Muscle layer of duodenum (tissue), 2 donors: ENCODE results near the gene FEV.
A peak's percentile ranks its signal among the peaks of the same experiment; 100 is the strongest.

Experiments used
- H3K27ac ChIP-seq: one replicate; pipeline ENCODE4 v1.7.0; 2013; ENCODE audit warnings: mild to moderate bottlenecking, low read length
- H3K27me3 ChIP-seq: one replicate; pipeline ENCODE4 v1.7.0; 2013; ENCODE audit warnings: low read depth, mild to moderate bottlenecking, control low read depth, low read length
- H3K36me3 ChIP-seq, 2 donors: one replicate each; pipeline ENCODE4 v1.7.0; 2013; ENCODE audit warnings: low read length in 2 of 2, control low read depth in 1 of 2, mild to moderate bottlenecking in 1 of 2; ENCODE audit not compliant: insufficient read depth in 2 of 2, control insufficient read depth in 1 of 2
- H3K4me1 ChIP-seq, 2 donors: one replicate each; pipeline ENCODE4 v1.7.0; 2013; ENCODE audit warnings: low read length in 2 of 2, mild to moderate bottlenecking in 2 of 2, control low read depth in 1 of 2, moderate library complexity in 1 of 2; ENCODE audit not compliant: insufficient read depth in 2 of 2, control insufficient read depth in 1 of 2
- H3K4me3 ChIP-seq, 2 donors: one replicate each; pipeline ENCODE4 v1.7.0; 2013; ENCODE audit warnings: low read length in 2 of 2, low read depth in 1 of 2, mild to moderate bottlenecking in 1 of 2
- H3K9me3 ChIP-seq, 2 donors: one replicate each; pipeline ENCODE4 v1.7.0; 2013; ENCODE audit warnings: low read length in 2 of 2, control low read depth in 1 of 2, mild to moderate bottlenecking in 1 of 2; ENCODE audit not compliant: control insufficient read depth in 1 of 2
- donor health status: healthy.

FEV gene

DNA sequence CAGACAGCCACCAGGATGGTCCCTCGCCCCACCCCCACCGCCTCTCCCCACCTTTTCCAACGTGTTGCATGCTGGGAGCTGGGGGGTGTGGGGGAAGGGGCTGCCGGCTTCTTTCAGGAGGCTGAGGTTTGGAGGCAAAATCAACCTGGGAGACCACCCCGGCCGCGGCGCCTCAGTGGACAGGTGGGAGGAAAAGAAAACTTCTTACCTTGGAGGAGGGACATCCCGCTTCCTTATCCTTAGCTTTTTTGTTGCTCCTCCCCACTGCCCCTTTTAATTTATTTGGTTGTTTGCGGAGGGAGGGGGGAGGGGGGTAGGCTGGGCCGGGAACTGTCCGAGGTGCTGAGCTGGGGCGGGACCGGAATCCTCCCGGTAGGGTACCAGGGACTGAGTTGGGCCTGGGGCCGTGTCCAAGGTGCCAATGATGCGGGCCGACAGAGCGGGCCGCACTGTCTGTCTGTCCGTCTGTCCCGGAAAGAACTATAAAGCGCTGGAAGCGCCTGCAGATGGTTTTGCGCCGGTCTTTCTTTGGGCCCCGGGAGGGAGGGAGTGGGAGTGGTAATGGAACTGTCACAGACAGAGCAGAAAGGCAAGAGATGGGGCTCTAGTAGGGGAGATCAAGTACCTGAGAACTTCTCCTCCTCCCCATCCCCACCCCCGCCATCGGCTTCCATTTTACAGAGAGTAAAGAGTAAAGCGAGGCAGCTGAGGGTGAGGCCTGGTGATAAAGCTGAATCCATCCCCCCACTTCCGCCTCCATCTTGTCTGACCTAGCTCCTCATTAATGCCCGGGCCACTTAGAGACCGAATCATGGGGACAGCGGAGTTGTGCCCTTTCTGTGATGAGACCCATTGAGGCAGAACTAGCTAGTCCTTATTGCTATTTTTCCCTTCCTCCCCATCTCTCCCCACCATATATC, 23.1 kb downstream of the FEV start:
- Histone ChIP-seq H3K27ac (no peak overlapping the region), H3K27me3 (peaks cover 53% of the 10 kb centered on the region), H3K4me3 (no peak overlapping the region)

DNA sequence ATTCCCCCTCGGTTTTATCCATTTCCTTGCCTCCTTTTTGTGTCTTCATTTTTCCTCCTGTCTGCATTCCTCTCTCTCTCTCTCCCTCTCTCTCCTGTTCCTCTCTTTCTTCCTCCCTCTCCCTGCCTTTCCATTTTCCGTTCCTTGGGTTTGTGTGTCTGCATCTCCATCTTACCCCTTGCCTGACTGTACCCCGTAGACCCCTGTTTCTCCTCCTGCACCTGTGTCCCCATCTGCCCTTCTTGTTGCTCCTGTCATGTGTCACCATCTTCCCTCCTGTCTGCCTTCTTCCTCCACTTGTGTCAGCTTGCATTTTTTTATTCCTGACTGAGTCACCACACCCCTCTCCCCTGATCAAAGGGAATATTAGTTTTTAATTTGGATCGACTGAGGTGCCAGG, 23.8 kb downstream of the FEV start:
- H3K36me3 ChIP-seq = no peaks in the 10 kb centered on the region
- H3K9me3 ChIP-seq = peaks cover 0 to 3% of the 10 kb centered on the region in 2 donors
- peaks cover 0 to 34% of the 10 kb centered on the region in 2 donors for H3K4me1 ChIP-seq
- H3K4me3 ChIP-seq = no peak overlapping the region
- peaks cover 53% of the 10 kb centered on the region for H3K27me3 ChIP-seq
- H3K27ac ChIP-seq = no peak overlapping the region

More for the DNA sequence above, 23.1 kb downstream of the FEV start:
- Histone ChIP-seq H3K36me3 (no peaks in the 10 kb centered on the region), H3K4me1 (peaks cover 0 to 34% of the 10 kb centered on the region in 2 donors), H3K9me3 (peaks cover 0 to 3% of the 10 kb centered on the region in 2 donors)

DNA sequence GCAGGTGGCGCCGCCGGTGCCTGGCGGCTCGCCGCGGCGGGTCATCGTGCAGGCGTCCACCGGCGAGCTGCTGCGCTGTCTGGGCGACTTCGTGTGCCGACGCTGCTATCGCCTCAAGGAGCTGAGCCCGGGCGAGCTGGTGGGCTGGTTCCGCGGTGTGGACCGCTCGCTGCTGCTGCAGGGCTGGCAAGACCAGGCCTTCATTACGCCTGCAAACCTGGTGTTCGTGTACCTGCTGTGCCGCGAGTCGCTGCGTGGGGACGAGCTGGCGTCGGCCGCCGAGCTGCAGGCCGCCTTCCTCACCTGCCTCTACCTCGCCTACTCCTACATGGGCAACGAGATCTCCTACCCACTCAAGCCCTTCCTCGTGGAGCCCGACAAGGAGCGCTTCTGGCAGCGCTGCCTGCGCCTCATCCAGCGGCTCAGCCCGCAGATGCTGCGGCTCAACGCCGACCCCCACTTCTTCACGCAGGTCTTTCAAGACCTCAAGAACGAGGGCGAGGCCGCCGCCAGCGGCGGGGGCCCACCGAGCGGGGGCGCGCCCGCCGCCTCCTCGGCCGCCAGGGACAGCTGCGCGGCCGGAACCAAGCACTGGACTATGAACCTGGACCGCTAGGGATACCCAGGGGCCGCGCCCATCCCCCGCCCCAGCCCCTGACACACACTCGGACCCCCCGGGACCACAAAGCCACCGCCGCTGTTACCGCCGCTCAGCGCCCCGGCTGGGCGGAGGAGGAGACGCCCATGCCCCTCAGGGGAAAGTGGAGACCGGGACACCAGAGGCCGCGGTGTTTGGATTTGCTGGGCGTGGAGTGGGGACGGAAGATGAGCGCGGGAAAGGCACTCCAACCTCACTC, 24.4 kb downstream of the FEV start:
- Histone ChIP-seq H3K27ac (no peak overlapping the region), H3K9me3 (peaks cover 0 to 3% of the 10 kb centered on the region in 2 donors), H3K4me3 (no peak overlapping the region), H3K4me1 (peaks cover 0 to 34% of the 10 kb centered on the region in 2 donors), H3K36me3 (no peaks in the 10 kb centered on the region), H3K27me3 (peaks cover 53% of the 10 kb centered on the region)

DNA sequence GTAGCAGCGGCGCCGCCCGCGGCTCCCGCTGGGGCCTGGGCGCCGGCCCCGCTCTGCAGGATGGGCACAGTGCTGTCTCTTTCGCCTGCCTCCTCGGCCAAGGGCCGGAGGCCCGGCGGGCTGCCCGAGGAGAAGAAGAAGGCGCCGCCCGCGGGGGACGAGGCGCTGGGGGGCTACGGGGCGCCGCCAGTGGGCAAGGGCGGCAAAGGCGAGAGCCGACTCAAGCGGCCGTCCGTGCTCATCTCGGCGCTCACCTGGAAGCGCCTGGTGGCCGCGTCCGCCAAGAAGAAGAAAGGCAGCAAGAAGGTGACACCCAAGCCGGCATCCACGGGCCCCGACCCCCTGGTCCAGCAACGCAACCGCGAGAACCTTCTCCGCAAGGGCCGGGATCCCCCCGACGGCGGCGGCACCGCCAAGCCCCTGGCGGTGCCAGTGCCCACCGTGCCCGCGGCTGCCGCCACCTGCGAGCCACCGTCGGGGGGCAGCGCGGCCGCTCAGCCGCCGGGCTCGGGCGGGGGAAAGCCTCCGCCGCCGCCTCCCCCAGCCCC, 25.1 kb downstream of the FEV start:
- peaks cover 0 to 3% of the 10 kb centered on the region in 2 donors for H3K9me3 ChIP-seq
- peaks cover 0 to 34% of the 10 kb centered on the region in 2 donors for H3K4me1 ChIP-seq
- H3K27ac ChIP-seq = no peak overlapping the region
- no peaks in the 10 kb centered on the region for H3K36me3 ChIP-seq
- peaks cover 55% of the 10 kb centered on the region for H3K27me3 ChIP-seq
- H3K4me3 ChIP-seq = peak overlapping the region in 1 of 2 donors; percentile 44

DNA sequence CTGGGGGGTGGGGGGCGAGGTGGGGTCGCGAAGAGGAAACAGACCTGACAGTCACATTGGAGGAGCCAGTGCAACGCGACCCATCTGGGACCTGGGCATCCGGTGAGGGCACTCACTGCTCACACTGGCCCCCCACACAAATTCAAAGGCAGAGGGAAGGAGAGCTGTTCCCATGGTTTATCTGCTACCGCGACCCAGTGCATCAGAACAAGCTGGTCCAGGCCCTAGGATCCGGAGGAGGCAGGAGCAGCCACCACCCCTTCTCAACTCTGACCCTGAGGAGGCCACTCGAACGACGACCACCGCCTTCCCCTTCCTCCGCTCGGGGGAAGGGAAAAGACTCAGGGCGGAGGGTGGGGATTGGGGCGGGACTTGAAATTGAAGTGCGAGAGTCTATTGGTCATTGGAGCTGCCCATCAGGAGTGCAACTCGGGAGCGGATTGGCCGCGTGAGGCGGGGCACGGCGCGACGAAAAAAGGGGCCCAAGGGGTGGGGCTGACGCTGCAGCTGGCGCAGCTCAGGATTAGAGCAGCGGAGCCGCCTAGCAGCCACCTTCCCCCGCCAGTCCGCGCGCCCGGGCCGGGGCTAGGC, 25.7 kb downstream of the FEV start, which contains the start of gene CDK5R2:
Gene CDK5R2, plus strand, starts transcription at position 526 of the 591 bp plus-strand sequence. CDS start 155 bp downstream, outside the sequence.
- Histone ChIP-seq H3K9me3 (peaks cover 0 to 3% of the 10 kb centered on the region in 2 donors), H3K36me3 (no peaks in the 10 kb centered on the region), H3K27ac (no peak within 1 kb of the TSS), H3K4me1 (peaks cover 0 to 34% of the 10 kb centered on the region in 2 donors), H3K27me3 (peaks cover 56% of the 10 kb centered on the region), H3K4me3 (peak within 1 kb of the TSS; percentile 16 to 44)

DNA sequence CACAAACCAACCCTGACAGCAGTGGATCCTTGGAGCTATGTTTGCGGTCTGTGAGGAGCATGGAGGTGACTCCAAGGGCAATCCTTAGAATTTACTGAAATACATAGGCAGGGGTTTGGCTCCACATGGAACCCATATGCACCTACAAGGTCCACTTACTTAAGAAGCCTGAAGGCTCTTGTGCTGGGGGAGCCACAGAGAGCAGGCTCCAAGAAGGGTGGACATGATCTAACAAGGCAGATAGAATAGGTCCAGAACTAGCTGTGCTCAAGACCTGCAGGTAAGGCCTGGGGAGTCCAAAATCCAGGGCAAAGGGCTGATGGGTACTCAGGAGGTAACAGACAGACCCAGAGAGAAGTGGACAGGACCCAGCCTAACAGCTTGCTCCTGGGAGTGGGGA, 26.7 kb downstream of the FEV start:
- peaks cover 47% of the 10 kb centered on the region for H3K27me3 ChIP-seq
- no peak overlapping the region for H3K27ac ChIP-seq
- peaks cover 0 to 33% of the 10 kb centered on the region in 2 donors for H3K4me1 ChIP-seq
- no peak overlapping the region for H3K4me3 ChIP-seq
- H3K9me3 ChIP-seq = peaks cover 0 to 3% of the 10 kb centered on the region in 2 donors
- H3K36me3 ChIP-seq = no peaks in the 10 kb centered on the region

DNA sequence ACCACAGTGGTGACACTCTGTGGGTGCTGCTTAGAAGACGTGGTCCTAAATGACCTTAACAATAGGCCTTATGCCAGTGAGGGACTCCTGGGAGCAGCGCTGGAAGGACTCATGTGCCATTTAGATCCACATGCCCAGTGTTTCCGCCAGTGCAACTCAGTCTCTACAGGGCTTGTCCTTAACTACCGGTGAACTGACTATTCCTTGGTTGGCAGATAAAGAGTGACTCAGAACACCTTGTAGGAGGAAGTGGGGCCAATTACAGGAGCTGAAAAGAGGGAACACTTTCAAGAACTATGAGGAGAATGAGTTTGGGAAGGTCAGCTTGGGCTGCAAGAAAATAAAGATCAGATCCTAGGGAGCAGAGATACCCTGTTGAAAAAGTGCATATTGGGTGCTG, 27.3 kb downstream of the FEV start:
- Histone ChIP-seq H3K36me3 (no peaks in the 10 kb centered on the region), H3K27ac (no peak overlapping the region), H3K9me3 (no peaks in the 10 kb centered on the region), H3K27me3 (peaks cover 41% of the 10 kb centered on the region), H3K4me3 (no peak overlapping the region), H3K4me1 (peaks cover 0 to 27% of the 10 kb centered on the region in 2 donors)

DNA sequence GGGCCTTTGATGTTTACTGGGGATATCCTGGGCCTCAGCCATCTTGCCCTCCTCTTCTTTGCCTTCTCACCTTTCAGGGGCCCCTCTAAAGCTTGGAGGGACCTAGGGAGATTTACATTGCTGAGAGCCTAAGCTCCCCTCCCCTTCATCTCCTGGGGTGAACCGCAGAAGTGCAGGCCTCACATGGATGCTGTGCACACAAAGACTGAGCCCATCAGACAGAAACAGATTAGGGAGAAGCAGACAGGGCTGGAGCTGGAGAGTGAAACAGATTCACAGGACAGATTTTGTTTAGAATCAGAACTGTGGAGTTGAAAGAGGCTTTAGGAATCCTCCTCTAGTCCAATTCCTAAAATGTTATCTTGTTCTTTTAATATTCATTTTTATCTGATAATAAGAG, 28.9 kb downstream of the FEV start:
- H3K4me1 ChIP-seq = peaks cover 0 to 17% of the 10 kb centered on the region in 2 donors
- H3K9me3 ChIP-seq = no peaks in the 10 kb centered on the region
- H3K27me3 ChIP-seq = peaks cover 25% of the 10 kb centered on the region
- H3K27ac ChIP-seq = no peak overlapping the region
- H3K36me3 ChIP-seq = no peaks in the 10 kb centered on the region
- H3K4me3 ChIP-seq = no peak overlapping the region

DNA sequence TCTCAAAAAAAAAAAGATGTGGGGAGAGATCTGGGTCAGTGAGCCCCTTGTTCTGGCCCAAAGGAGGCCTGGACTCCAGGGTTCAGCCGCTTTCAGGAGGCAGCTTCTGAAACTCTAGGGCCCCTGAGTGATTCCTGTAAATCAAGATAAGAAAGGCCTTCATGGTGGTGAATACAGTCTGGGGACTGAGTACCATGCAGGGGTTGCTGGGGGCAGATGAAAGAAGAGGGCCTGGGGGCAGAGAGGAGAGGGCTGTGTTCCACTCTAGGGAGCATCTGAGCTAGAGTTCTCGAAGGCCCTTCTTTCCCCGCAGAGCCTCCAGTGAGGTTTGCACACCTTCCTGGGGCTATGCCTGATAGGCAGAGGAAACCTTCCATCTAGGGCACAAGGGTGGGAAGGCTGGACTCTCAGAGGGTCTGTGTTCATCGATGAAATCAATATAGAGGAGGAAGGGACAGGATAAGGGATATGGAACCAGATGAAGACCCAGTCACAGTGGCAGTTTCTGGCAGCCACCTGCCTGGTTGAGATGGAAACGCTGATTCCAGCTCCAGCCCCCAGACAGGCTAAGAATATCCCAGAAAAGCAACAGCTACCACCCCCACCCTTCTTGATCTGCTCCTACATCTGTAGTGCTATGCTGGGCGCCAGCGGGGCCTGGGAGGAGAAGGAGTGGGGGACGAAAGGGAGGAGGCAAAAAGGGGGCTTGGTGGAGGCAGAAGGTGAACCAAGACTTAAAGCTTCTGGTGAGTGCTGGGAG, 30.3 kb downstream of the FEV start:
- H3K36me3 ChIP-seq = no peaks in the 10 kb centered on the region
- H3K27me3 ChIP-seq = peaks cover 17% of the 10 kb centered on the region
- H3K27ac ChIP-seq = no peak overlapping the region
- peaks cover 0 to 7% of the 10 kb centered on the region in 2 donors for H3K4me1 ChIP-seq
- no peaks in the 10 kb centered on the region for H3K9me3 ChIP-seq
- H3K4me3 ChIP-seq = no peak overlapping the region

DNA sequence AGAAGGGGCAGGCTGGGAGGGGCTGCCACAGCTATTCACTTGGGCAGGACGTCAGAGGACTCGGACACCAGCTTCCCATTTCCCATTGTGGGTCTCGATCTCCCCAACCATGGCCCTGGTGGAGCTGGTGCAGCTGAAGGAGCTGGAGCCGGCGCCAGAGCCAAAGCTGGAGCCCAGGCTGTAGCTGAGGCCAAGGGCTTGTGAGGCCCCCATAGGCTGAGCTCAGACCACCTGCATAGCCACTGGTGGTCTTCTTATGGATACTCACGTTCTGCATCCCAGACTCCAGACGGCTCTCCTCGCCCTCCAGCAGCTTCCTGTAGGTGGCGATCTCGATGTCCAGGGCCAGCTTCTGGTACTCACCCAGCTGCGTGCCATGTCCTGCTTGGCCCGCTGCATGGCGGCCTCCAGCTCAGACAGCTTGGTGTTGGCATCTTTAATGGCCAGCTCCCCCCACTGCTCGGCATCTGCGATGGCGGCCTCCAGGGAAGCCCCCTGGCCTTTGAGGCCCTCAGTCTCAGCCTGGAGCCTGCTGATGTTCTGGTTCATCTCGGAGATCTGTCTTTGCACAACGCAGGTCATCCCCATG, 31.5 kb downstream of the FEV start:
- Histone ChIP-seq H3K36me3 (no peaks in the 10 kb centered on the region), H3K4me3 (no peak overlapping the region), H3K4me1 (no peaks in the 10 kb centered on the region), H3K27me3 (peaks cover 8% of the 10 kb centered on the region), H3K9me3 (no peaks in the 10 kb centered on the region), H3K27ac (no peak overlapping the region)
